Progenitor cell of endocrine pancreas (in vitro differentiated cells): ENCODE measurements around the gene KIAA0930. TPM values are rescaled to one million over a fixed set of nuclear protein-coding genes. Genes with fewer than 3 reads are reported as not detected.

Experiments used
- DNase-seq: peaks from one replicate; pipeline ENCODE4 v3.0.0; 2021; ENCODE audit warnings: low spot score; ENCODE audit not compliant: unreplicated experiment
- H3K27ac Mint-ChIP-seq: 2 replicates; pipeline ENCODE4 v1.8.0; 2021; ENCODE audit warnings: mild to moderate bottlenecking, moderate library complexity, mixed read lengths
- H3K27me3 Mint-ChIP-seq: 2 replicates; pipeline ENCODE4 v1.8.0; 2021; ENCODE audit warnings: mixed read lengths
- H3K36me3 Mint-ChIP-seq: 2 replicates; pipeline ENCODE4 v1.8.0; 2022; ENCODE audit warnings: mixed read lengths; ENCODE audit not compliant: insufficient read depth
- H3K4me1 Mint-ChIP-seq: 2 replicates; pipeline ENCODE4 v1.8.0; 2021; ENCODE audit warnings: low read depth, mixed read lengths
- H3K4me3 Mint-ChIP-seq: 2 replicates; pipeline ENCODE4 v1.8.0; 2021; ENCODE audit warnings: low read depth, mild to moderate bottlenecking, moderate library complexity, mixed read lengths
- H3K9me3 Mint-ChIP-seq: 2 replicates; pipeline ENCODE4 v1.8.0; 2021; ENCODE audit warnings: low read depth, mixed read lengths
- total RNA-seq: library from RNA; stranded (reverse); gene quantifications from 2 replicates; pipeline ENCODE4 v1.2.1, GENCODE V29; 2021
- TF ChIP-seq, protein P1 (sequence below): fragments of 200-600 bp; sonication (generic); IDR thresholded peaks from one replicate; pipeline ENCODE4 v1.5.0; 2021; ENCODE audit warnings: antibody characterized with exemption, mild to moderate bottlenecking; ENCODE audit not compliant: unreplicated experiment

The KIAA0930 gene
- total RNA-seq, 1 donor from 2014 or later: 45.3 TPM

- DNase-seq: no peak
- no peaks in the 10 kb centered on the region for H3K9me3 Mint-ChIP-seq
- no peak overlapping the region for H3K4me3 Mint-ChIP-seq
- H3K36me3 Mint-ChIP-seq: peaks cover 1% of the 10 kb centered on the region
- no peaks in the 10 kb centered on the region for H3K27me3 Mint-ChIP-seq
- peaks cover 6% of the 10 kb centered on the region for H3K4me1 Mint-ChIP-seq
- TF ChIP-seq, protein P1, sequence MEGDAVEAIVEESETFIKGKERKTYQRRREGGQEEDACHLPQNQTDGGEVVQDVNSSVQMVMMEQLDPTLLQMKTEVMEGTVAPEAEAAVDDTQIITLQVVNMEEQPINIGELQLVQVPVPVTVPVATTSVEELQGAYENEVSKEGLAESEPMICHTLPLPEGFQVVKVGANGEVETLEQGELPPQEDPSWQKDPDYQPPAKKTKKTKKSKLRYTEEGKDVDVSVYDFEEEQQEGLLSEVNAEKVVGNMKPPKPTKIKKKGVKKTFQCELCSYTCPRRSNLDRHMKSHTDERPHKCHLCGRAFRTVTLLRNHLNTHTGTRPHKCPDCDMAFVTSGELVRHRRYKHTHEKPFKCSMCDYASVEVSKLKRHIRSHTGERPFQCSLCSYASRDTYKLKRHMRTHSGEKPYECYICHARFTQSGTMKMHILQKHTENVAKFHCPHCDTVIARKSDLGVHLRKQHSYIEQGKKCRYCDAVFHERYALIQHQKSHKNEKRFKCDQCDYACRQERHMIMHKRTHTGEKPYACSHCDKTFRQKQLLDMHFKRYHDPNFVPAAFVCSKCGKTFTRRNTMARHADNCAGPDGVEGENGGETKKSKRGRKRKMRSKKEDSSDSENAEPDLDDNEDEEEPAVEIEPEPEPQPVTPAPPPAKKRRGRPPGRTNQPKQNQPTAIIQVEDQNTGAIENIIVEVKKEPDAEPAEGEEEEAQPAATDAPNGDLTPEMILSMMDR: no peak
- H3K27ac Mint-ChIP-seq: no peak overlapping the region
Measured at GRCh38 chr22:45235101-45235777, 5.5 kb downstream of the KIAA0930 start.

DNA sequence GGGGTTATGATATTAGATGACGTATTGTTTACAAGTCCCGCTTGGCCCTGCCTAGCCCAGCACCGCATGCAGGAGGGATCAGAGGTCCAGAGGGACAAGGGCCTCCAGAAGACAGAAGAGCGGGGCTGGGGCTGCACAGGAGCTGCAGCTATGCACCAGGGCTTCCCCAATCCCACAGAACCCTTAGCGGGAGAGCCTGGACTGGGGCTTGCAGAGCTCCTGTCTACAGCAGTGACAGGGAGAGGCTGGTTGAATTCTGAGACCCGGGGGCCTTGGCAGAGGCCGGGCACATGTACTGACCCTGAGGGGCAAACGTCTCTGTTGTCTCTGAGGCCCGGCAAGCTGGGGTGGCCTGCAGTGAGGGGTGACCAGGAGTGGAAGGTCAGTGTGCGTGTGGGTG, 6.9 kb downstream of the KIAA0930 start:
- H3K27ac Mint-ChIP-seq: peak overlapping the region; percentile 45
- TF ChIP-seq, protein P1: no peak

GRCh38 chr22:45233386-45233785, 7.3 kb downstream of the KIAA0930 start:
- H3K36me3 Mint-ChIP-seq: peaks cover under 1% of the 10 kb centered on the region
- H3K27me3 Mint-ChIP-seq: no peaks in the 10 kb centered on the region
- DNase-seq: no peak
- TF ChIP-seq, protein P1: no peak
- peak overlapping the region; percentile 45 for H3K27ac Mint-ChIP-seq
- no peaks in the 10 kb centered on the region for H3K9me3 Mint-ChIP-seq
- H3K4me1 Mint-ChIP-seq: no peaks in the 10 kb centered on the region
- H3K4me3 Mint-ChIP-seq: no peak overlapping the region

More for the DNA sequence above, 6.9 kb downstream of the KIAA0930 start:
- no peaks in the 10 kb centered on the region for H3K27me3 Mint-ChIP-seq
- H3K4me1 Mint-ChIP-seq: peaks cover 1% of the 10 kb centered on the region
- no peaks in the 10 kb centered on the region for H3K9me3 Mint-ChIP-seq
- peaks cover 1% of the 10 kb centered on the region for H3K36me3 Mint-ChIP-seq
- DNase-seq: no peak
- no peak overlapping the region for H3K4me3 Mint-ChIP-seq

- TF ChIP-seq, protein P1: no peak
- DNase-seq: no peak
- H3K27me3 Mint-ChIP-seq: no peaks in the 10 kb centered on the region
- H3K36me3 Mint-ChIP-seq: no peaks in the 10 kb centered on the region
- peaks cover 1% of the 10 kb centered on the region for H3K4me1 Mint-ChIP-seq
- no peaks in the 10 kb centered on the region for H3K9me3 Mint-ChIP-seq
- no peak overlapping the region for H3K4me3 Mint-ChIP-seq
- H3K27ac Mint-ChIP-seq: no peak overlapping the region
Measured at GRCh38 chr22:45231293-45231692, 9.4 kb downstream of the KIAA0930 start.

DNA sequence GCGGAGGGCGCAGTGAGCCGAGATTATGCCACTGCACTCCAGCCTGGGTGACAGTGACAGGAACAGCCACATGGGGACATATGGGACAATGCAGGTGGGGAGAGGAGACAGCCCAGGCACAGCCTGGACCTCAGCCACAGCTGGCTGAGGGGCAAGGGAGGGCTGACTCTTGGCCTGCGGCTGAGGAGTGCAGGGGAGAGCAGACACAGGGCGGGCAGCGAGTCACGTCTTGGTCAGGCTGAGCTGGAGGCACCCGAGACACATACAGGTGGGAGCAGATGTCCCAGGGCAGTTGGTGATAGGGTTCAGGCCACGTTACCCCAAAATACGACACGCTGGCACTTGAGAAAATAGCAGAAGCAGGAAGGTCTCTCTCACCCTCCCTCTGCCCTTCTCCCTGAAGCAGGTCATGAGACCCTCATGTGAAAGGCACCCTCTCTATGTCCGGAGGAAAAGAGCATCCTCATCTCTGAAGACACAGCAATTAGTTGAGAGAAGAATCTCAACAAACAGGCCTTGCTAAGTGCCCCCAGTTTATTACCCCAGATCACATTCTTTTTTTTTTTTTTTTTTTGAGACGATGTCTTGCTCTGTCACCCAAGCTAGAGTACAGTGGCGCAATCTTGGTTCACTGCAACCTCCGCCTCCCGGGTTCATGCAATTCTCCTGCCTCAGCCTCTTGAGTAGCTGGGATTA, 10.5 kb downstream of the KIAA0930 start:
- TF ChIP-seq, protein P1: no peak
- H3K27ac Mint-ChIP-seq: no peak overlapping the region
- H3K4me3 Mint-ChIP-seq: no peak overlapping the region
- no peaks in the 10 kb centered on the region for H3K36me3 Mint-ChIP-seq
- DNase-seq: no peak
- H3K27me3 Mint-ChIP-seq: no peaks in the 10 kb centered on the region
- peaks cover 5% of the 10 kb centered on the region for H3K4me1 Mint-ChIP-seq
- no peaks in the 10 kb centered on the region for H3K9me3 Mint-ChIP-seq
